K562 (cell line): ENCODE results near the gene DLGAP1. TPM values are rescaled to one million over a fixed set of nuclear protein-coding genes. Genes with fewer than 3 reads are reported as not detected.

ENCODE experiments used
- ATAC-seq: fragments of 200-7000 bp; cut with Tn5 transposase; 3 replicates; pipeline ENCODE4 v1.9.1; 2020; ENCODE audit warnings: moderate library complexity
- BruUV-seq: library from RNA; stranded (reverse); fragments of 400-500 nt; replicated peaks from 2 replicates; lab custom pipeline; 2021; lab: Mats Ljungman, UMichigan
- CTCF ChIA-PET: fragments of 300-600 bp; formaldehyde crosslinking; extraction: SDS; loops from one replicate; lab custom pipeline; 2021; ENCODE audit warnings: low intra/inter-chr PET ratio; lab: Yijun Ruan, JAX
- POLR2A ChIA-PET: fragments of 300-600, 350-650 bp; sonication (Branson Sonifier 250); formaldehyde crosslinking; extraction: SDS; loops from one replicate; lab custom pipeline; 2021; ENCODE audit warnings: antibody characterized with exemption, inconsistent platforms; lab: Yijun Ruan, JAX
- DNase-seq, 4 experiments: peaks; one replicate each; pipeline versions ENCODE4 v3.0.0 to v3.0.0-alpha.2; 2011 to 2018; ENCODE audit warnings: low spot score in 3 of 4, mixed read lengths in 3 of 4; ENCODE audit errors: extremely low read depth in 1 of 4
- FAIRE-seq: peaks from 2 replicates; lab custom pipeline; 2011; peaks lifted over from hg19 to GRCh38; lab: Jason Lieb, UNC
- H2AFZ ChIP-seq: 2 replicates; pipeline ENCODE4 v1.6.0; 2011; ENCODE audit warnings: low read depth, low read length, control low read depth, inconsistent platforms
- H3K27ac ChIP-seq: fragments of 200-600 bp; 3 replicates; pipeline ENCODE4 v1.8.0; 2011; ENCODE audit warnings: low read depth, mild to moderate bottlenecking, control low read depth, inconsistent platforms, low read length, moderate library complexity, mixed read lengths; ENCODE audit errors: extremely low read depth
- H3K27me3 ChIP-seq, 2 experiments: fragments of 300-600 bp in 1 of 2; 2 replicates in 1 of 2; 3 replicates in 1 of 2; pipeline versions ENCODE4 v1.6.0 to v1.8.0; 2011; ENCODE audit warnings: inconsistent platforms in 2 of 2, low read length in 2 of 2, mild to moderate bottlenecking in 1 of 2, mixed read lengths in 1 of 2, moderate library complexity in 1 of 2; ENCODE audit not compliant: control insufficient read depth in 2 of 2, insufficient read depth in 2 of 2
- H3K36me3 ChIP-seq: fragments of 300-600 bp; 3 replicates; pipeline ENCODE4 v1.8.0; 2011; ENCODE audit warnings: mild to moderate bottlenecking, low read length, inconsistent platforms; ENCODE audit not compliant: control insufficient read depth, insufficient read depth
- H3K4me1 ChIP-seq, 2 experiments: fragments of 200-600 bp in 1 of 2; replicated peaks in 1 of 2; 2 replicates in 1 of 2; 3 replicates in 1 of 2; pipeline versions ENCODE4 v1.5.1 to v1.8.0; 2011; ENCODE audit warnings: inconsistent platforms in 2 of 2, low read length in 2 of 2, mild to moderate bottlenecking in 1 of 2, mixed read lengths in 1 of 2, moderate library complexity in 1 of 2; ENCODE audit not compliant: control insufficient read depth in 2 of 2, insufficient read depth in 2 of 2
- H3K4me2 ChIP-seq: 2 replicates; pipeline ENCODE4 v1.6.1; 2011; ENCODE audit warnings: low read length, control low read depth, inconsistent platforms, mixed read lengths; ENCODE audit not compliant: insufficient read depth
- H3K4me3 ChIP-seq: fragments of 200-600 bp; sonication (generic), shearing (Covaris generic); 2 replicates; pipeline ENCODE4 v1.5.1; 2016; ENCODE audit warnings: control low read depth, inconsistent platforms
- H3K79me2 ChIP-seq: fragments of 200-600 bp; 3 replicates; pipeline ENCODE4 v1.8.0; 2011; ENCODE audit warnings: low read length, inconsistent platforms; ENCODE audit not compliant: control insufficient read depth, insufficient read depth
- H3K9ac ChIP-seq, 2 experiments: 2 replicates each; pipeline versions ENCODE4 v1.6.0 to v1.6.1; 2011; ENCODE audit warnings: low read depth in 2 of 2, low read length in 2 of 2, control low read depth in 1 of 2, inconsistent platforms in 1 of 2, mild to moderate bottlenecking in 1 of 2, mixed read lengths in 1 of 2; ENCODE audit not compliant: insufficient read depth in 1 of 2
- H3K9me1 ChIP-seq: one replicate; pipeline ENCODE4 v1.6.0; 2011; ENCODE audit warnings: inconsistent platforms, mild to moderate bottlenecking, low read length, moderate library complexity; ENCODE audit not compliant: control insufficient read depth, insufficient read depth
- H3K9me3 ChIP-seq: replicated peaks from 2 replicates; pipeline ENCODE4 v1.5.1; 2011; ENCODE audit warnings: low read depth, low read length, inconsistent platforms; ENCODE audit not compliant: control insufficient read depth, insufficient read depth
- H4K20me1 ChIP-seq: replicated peaks from 2 replicates; pipeline ENCODE4 v1.6.1; 2011; ENCODE audit warnings: low read length, inconsistent platforms, mixed read lengths; ENCODE audit not compliant: control insufficient read depth, insufficient read depth
- ZNF316 ChIP-seq: fragments of 450-650 bp; IDR thresholded peaks from 2 replicates; pipeline ENCODE4 v1.6.1; 2016
- WGBS: fragments of 100-300 bp; shearing (Covaris generic); methylation state at CpG from one replicate; pipeline ENCODE4 v1.1.6; 2016; ENCODE audit warnings: low coverage, mixed read lengths; ENCODE audit not compliant: insufficient coverage; ENCODE audit errors: missing lambda C conversion rate; 5-methylcytosine and 5-hydroxymethylcytosine counted together
- in situ Hi-C: fragments of 300-500 bp; cut with MboI; formaldehyde crosslinking; loops from 4 replicates; pipeline ENCODE4 v1.15.0; 2018; ENCODE audit warnings: inconsistent platforms, mixed read lengths
- intact Hi-C: fragments of 100-400 bp; cut with micrococcal nuclease; formaldehyde crosslinking; loops from 2 replicates; pipeline ENCODE4 v1.14.2; 2022
- polyA plus RNA-seq, 8 experiments: library from polyadenylated mRNA; depleted of rRNA in 4 of 8; stranded (reverse) in 5 of 8; unstranded in 3 of 8; fragments of >200 nt; fragmentation: Nextera tagmentation in 2 of 8; fragmentation: Illumina TruSeq in 1 of 8; extraction: Ambion mirVana in 2 of 8; extraction: Trizol in 1 of 8; gene quantifications; 2 replicates each; pipeline versions ENCODE4 v1.2.1 to v1.2.3, GENCODE V29; 2011 to 2014; ENCODE audit warnings: inconsistent platforms in 1 of 8, missing spikeins in 1 of 8
- total RNA-seq, 7 experiments: library from RNA; depleted of rRNA in 6 of 7; stranded (reverse); fragments of >200 nt in 6 of 7; fragmentation: Illumina TruSeq in 2 of 7; extraction: Trizol in 2 of 7; gene quantifications; 2 replicates each; pipeline versions ENCODE4 v1.2.1 to v1.2.3, GENCODE V29; 2011 to 2021; ENCODE audit warnings: low replicate concordance in 1 of 7
- TF ChIP-seq, protein P1 (sequence below): fragments of 150-350 bp; IDR thresholded peaks from 2 replicates; pipeline ENCODE4 v1.6.1; 2014; ENCODE audit warnings: low read depth, mild to moderate bottlenecking, low read length, borderline replicate concordance

Gene DLGAP1
- total and polyA plus RNA-seq, 9 of the 15 experiments (the other 6 are each of a cell fraction or from before 2014, with no cell fraction given), result 0.04 to 0.22 (median 0.08) TPM

DNA sequence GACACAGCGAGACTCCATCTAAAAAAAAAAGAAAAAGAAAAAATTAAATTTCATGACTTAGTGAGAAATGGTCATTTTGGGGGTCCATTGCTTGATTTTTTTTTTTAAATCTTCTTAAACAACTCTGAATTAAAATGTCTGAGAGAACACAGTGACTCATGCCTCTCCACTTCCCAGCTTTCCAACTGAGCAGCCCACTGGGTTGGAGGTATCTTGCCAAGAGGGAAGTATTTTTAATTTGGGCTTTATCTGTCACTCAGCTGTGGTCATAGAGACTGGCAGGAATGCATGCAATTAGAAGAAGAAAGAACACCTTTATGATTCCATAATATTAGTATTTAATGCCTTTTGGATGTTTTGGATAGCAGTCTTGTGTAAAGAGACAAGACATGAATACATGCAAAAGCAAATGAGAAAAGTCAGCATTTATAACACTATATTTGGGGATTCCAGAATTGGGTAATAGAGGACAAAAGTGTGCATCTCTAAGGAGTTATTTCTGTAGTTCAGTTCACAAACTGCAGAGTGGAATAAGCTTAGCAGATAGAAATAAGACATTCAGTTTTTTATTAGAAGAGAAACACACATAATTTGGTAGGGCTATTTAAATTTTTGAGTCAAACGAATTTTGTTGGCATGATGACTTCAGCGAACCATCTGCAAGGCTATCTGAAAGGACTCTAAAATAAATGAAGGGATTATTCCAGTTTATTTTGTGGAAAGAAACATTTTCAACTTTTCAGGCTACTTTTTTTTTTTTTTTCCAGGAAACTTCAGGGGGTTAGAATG is 750.4 kb downstream of the DLGAP1 start:
- Histone ChIP-seq H3K4me2 (no peak overlapping the region), H2AFZ (no peak overlapping the region), H3K9ac (no peak overlapping the region), H3K4me1 (peaks cover 22 to 45% of the 10 kb centered on the region in 2 experiments; a peak in 3 of 5 replicates), H4K20me1 (no peaks in the 10 kb centered on the region), H3K27me3 (no peaks in the 10 kb centered on the region), H3K27ac (no peak overlapping the region), H3K4me3 (no peak overlapping the region), H3K9me3 (no peaks in the 10 kb centered on the region), H3K79me2 (no peaks in the 10 kb centered on the region), H3K36me3 (no peaks in the 10 kb centered on the region), H3K9me1 (no peaks in the 10 kb centered on the region)
- no TSS peak for BruUV-seq
- ATAC-seq (no peak), DNase-seq (no peak), FAIRE-seq (no peak)
- intact Hi-C loops (no loop called here), in situ Hi-C loops (no loop called here)
- CTCF ChIA-PET, result interaction anchor here (0.6 to 3.1 kb wide), 4 partner anchors 51 to 294 kb away, joined by 3 to 24 read pairs (median 8); no protein-coding TSS in a partner anchor
- TF ChIP-seq ZNF316, result peak; percentile 51
- TF ChIP-seq, protein P1, sequence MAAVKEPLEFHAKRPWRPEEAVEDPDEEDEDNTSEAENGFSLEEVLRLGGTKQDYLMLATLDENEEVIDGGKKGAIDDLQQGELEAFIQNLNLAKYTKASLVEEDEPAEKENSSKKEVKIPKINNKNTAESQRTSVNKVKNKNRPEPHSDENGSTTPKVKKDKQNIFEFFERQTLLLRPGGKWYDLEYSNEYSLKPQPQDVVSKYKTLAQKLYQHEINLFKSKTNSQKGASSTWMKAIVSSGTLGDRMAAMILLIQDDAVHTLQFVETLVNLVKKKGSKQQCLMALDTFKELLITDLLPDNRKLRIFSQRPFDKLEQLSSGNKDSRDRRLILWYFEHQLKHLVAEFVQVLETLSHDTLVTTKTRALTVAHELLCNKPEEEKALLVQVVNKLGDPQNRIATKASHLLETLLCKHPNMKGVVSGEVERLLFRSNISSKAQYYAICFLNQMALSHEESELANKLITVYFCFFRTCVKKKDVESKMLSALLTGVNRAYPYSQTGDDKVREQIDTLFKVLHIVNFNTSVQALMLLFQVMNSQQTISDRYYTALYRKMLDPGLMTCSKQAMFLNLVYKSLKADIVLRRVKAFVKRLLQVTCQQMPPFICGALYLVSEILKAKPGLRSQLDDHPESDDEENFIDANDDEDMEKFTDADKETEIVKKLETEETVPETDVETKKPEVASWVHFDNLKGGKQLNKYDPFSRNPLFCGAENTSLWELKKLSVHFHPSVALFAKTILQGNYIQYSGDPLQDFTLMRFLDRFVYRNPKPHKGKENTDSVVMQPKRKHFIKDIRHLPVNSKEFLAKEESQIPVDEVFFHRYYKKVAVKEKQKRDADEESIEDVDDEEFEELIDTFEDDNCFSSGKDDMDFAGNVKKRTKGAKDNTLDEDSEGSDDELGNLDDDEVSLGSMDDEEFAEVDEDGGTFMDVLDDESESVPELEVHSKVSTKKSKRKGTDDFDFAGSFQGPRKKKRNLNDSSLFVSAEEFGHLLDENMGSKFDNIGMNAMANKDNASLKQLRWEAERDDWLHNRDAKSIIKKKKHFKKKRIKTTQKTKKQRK, result no peak
- WGBS, result 53% methylated on average over 3 of the region's 3 CpGs
- POLR2A ChIA-PET, result interaction anchor here (2.4 to 3.1 kb wide), 2 partner anchors 12 to 67 kb away, joined by 10 to 12 read pairs; no protein-coding TSS in a partner anchor
